Sigmoid colon (tissue), 7 donors: ENCODE measurements around the gene ACP4. TPM values are rescaled to one million over a fixed set of nuclear protein-coding genes. Genes with fewer than 3 reads are reported as not detected.
"Not testable (repeated sequence)": the region's sequence is repeated elsewhere in the genome, so short reads cannot be mapped to it uniquely, and the experiment has no call there.

Source experiments
- DNase-seq: peaks from one replicate; pipeline ENCODE4 v3.0.0-alpha.2; 2019
- H3K27ac ChIP-seq, 4 donors: fragments of 200-600 bp; sonication (generic); one replicate each; pipeline ENCODE4 v1.5.1; 2016 to 2019; ENCODE audit warnings: mild to moderate bottlenecking in 1 of 4
- H3K27me3 ChIP-seq, 3 donors: fragments of 200-600 bp; sonication (generic); one replicate each; pipeline ENCODE4 v1.5.1; 2019; ENCODE audit warnings: mild to moderate bottlenecking in 1 of 3
- H3K36me3 ChIP-seq, 4 donors: fragments of 200-600 bp; sonication (generic); one replicate each; pipeline ENCODE4 v1.5.1; 2016 to 2019
- H3K4me1 ChIP-seq, 4 donors: fragments of 200-600 bp; sonication (generic); one replicate each; pipeline ENCODE4 v1.5.1; 2017 to 2019
- H3K4me3 ChIP-seq, 4 donors: fragments of 200-600 bp; sonication (generic); one replicate each; pipeline ENCODE4 v1.5.1; 2017 to 2019; ENCODE audit warnings: mild to moderate bottlenecking in 2 of 4, moderate library complexity in 1 of 4
- H3K9me3 ChIP-seq, 4 donors: fragments of 200-600 bp in 3 of 4; sonication (generic) in 3 of 4; one replicate each; pipeline versions ENCODE4 v1.5.1 to v1.6.1; 2013 to 2019
- CTCF ChIP-seq, 4 experiments: fragments of 450-650 bp in 3 of 4; fragments of 200-600 bp in 1 of 4; IDR thresholded peaks; one replicate each; pipeline ENCODE4 v1.5.1; 2016 to 2019; ENCODE audit warnings: antibody characterized with exemption in 4 of 4, mild to moderate bottlenecking in 3 of 4, moderate library complexity in 2 of 4
- EP300 ChIP-seq, 4 donors: sonication (generic); formaldehyde crosslinking; IDR thresholded peaks; one replicate each; pipeline ENCODE4 v1.6.1; 2017; ENCODE audit warnings: antibody characterized with exemption in 4 of 4
- POLR2A ChIP-seq, 2 donors: fragments of 450-650 bp; IDR thresholded peaks; one replicate each; pipeline ENCODE4 v1.6.1; 2016; ENCODE audit warnings: antibody characterized with exemption in 2 of 2, mild to moderate bottlenecking in 2 of 2, moderate library complexity in 2 of 2
- POLR2AphosphoS5 ChIP-seq, 4 donors: sonication (generic); formaldehyde crosslinking; IDR thresholded peaks; one replicate each; pipeline ENCODE4 v1.6.1; 2017; ENCODE audit warnings: antibody characterized with exemption in 4 of 4
- WGBS, 2 donors: extraction: QIAGEN DNeasy Blood & Tissue Kit; methylation state at CpG; one replicate each; pipeline ENCODE4 v1.1.7; 2013; 5-methylcytosine and 5-hydroxymethylcytosine counted together
- intact Hi-C: fragments of 100-400 bp; cut with DNase I; formaldehyde crosslinking; loops from one replicate; pipeline ENCODE4 v1.15.1; 2023
- polyA plus RNA-seq, 3 donors: library from polyadenylated mRNA; stranded (reverse); fragments of 200-250 nt; gene quantifications; one replicate each; pipeline ENCODE4 v1.2.3, GENCODE V29; 2013
- total RNA-seq, 4 donors: library from RNA; depleted of rRNA; stranded (reverse); fragments of >200 nt; gene quantifications; one replicate each; pipeline ENCODE4 v1.1.0, GENCODE V29; 2016
- donor health status: healthy with polysubstance abuse.
- donor health status: Bipolar disorder and iron deficiency.
- donor health status: healthy.

The ACP4 gene
- total and polyA plus RNA-seq, 7 donors = not detected

GRCh38 chr19:50804420-50805272 lies 14.4 kb downstream of the ACP4 start:
- Histone ChIP-seq H3K9me3 (no peaks in the 10 kb centered on the region), H3K4me1 (peaks cover 1 to 24% (median 18%) of the 10 kb centered on the region in 4 donors), H3K27me3 (no peaks in the 10 kb centered on the region), H3K36me3 (peaks cover 0 to 12% (median 3%) of the 10 kb centered on the region in 4 donors), H3K27ac (peak overlapping the region; percentile 83 to 95 (median 92)), H3K4me3 (peak overlapping the region; percentile 69 to 94 (median 74))
- DNase-seq = peak; percentile 99
- WGBS, 2 donors = 0 to 1% methylated on average over 62 of the region's 62 CpGs
- TF ChIP-seq EP300 (IDR thresholded peaks at IDR 0.05) (peak in 1 of 4 donors; percentile 8), POLR2A (IDR thresholded peaks at IDR 0.05) (peak; percentile 56 to 62), CTCF (IDR thresholded peaks at IDR 0.05) (no peak), POLR2AphosphoS5 (IDR thresholded peaks at IDR 0.05) (peak; percentile 13 to 89 (median 71))
- intact Hi-C loops = loop anchor here (2.0 to 5.0 kb wide), 2 partner anchors 80 to 427 kb away; partner anchors contain the start of gene NR1H2

- intact Hi-C loops = no loop called here
- WGBS, 2 donors = 78% methylated on average over 1 of the region's 1 CpG
- TF ChIP-seq CTCF (IDR thresholded peaks at IDR 0.05) (no peak), EP300 (IDR thresholded peaks at IDR 0.05) (no peak), POLR2A (IDR thresholded peaks at IDR 0.05) (no peak), POLR2AphosphoS5 (IDR thresholded peaks at IDR 0.05) (no peak)
These were observed 18.6 kb downstream of the ACP4 start for GRCh38 chr19:50808856-50809255.

GRCh38 chr19:50811622-50812238 lies 21.5 kb downstream of the ACP4 start:
- intact Hi-C loops, H3K36me3 ChIP-seq, H3K27ac ChIP-seq, H3K4me3 ChIP-seq, H3K4me1 ChIP-seq, DNase-seq, H3K9me3 ChIP-seq: not testable (repeated sequence)
- peaks cover 0 to 24% (median 0%) of the 10 kb centered on the region in 3 donors for H3K27me3 ChIP-seq
- WGBS, 2 donors = 66 to 77% methylated on average over 3 of the region's 3 CpGs

More at GRCh38 chr19:50808856-50809255, 18.6 kb downstream of the ACP4 start:
- H3K36me3 ChIP-seq = no peaks in the 10 kb centered on the region
- DNase-seq = no peak
- H3K4me3 ChIP-seq = no peak overlapping the region
- H3K27me3 ChIP-seq = peaks cover 0 to 5% (median 0%) of the 10 kb centered on the region in 3 donors
- H3K27ac ChIP-seq = no peak overlapping the region
- H3K9me3 ChIP-seq = no peaks in the 10 kb centered on the region
- H3K4me1 ChIP-seq = peaks cover 0 to 5% (median 2%) of the 10 kb centered on the region in 4 donors

GRCh38 chr19:50812474-50812873 lies 22.3 kb downstream of the ACP4 start:
- Histone ChIP-seq H3K4me3 (no peak overlapping the region), H3K4me1 (no peaks in the 10 kb centered on the region), H3K9me3 (no peaks in the 10 kb centered on the region), H3K27me3 (peaks cover 0 to 31% (median 4%) of the 10 kb centered on the region in 3 donors), H3K36me3 (no peaks in the 10 kb centered on the region), H3K27ac (no peak overlapping the region)
- no peak for TF ChIP-seq POLR2A (IDR thresholded peaks at IDR 0.05)
- no peak for TF ChIP-seq EP300 (IDR thresholded peaks at IDR 0.05)
- TF ChIP-seq CTCF (IDR thresholded peaks at IDR 0.05) = no peak
- no peak for TF ChIP-seq POLR2AphosphoS5 (IDR thresholded peaks at IDR 0.05)
- DNase-seq = no peak
- WGBS, 2 donors = 63 to 71% methylated on average over 3 of the region's 3 CpGs
- intact Hi-C loops = no loop called here

GRCh38 chr19:50814883-50815282 lies 24.7 kb downstream of the ACP4 start:
- 84% methylated on average over 5 of the region's 5 CpGs for WGBS, 2 donors

More at GRCh38 chr19:50814883-50815282, 24.7 kb downstream of the ACP4 start:
- H3K27ac ChIP-seq = no peak overlapping the region
- H3K36me3 ChIP-seq = no peaks in the 10 kb centered on the region
- no peak overlapping the region for H3K4me3 ChIP-seq
- no peak for TF ChIP-seq POLR2AphosphoS5 (IDR thresholded peaks at IDR 0.05)
- TF ChIP-seq EP300 (IDR thresholded peaks at IDR 0.05) = no peak
- no peak for TF ChIP-seq POLR2A (IDR thresholded peaks at IDR 0.05)
- TF ChIP-seq CTCF (IDR thresholded peaks at IDR 0.05) = no peak
- no peaks in the 10 kb centered on the region for H3K9me3 ChIP-seq
- intact Hi-C loops = no loop called here
- peaks cover 0 to 6% (median 5%) of the 10 kb centered on the region in 4 donors for H3K4me1 ChIP-seq
- peaks cover 8 to 56% (median 27%) of the 10 kb centered on the region in 3 donors for H3K27me3 ChIP-seq
- DNase-seq = no peak
